ENCODE measurements around the gene ABCC3.

DNA sequence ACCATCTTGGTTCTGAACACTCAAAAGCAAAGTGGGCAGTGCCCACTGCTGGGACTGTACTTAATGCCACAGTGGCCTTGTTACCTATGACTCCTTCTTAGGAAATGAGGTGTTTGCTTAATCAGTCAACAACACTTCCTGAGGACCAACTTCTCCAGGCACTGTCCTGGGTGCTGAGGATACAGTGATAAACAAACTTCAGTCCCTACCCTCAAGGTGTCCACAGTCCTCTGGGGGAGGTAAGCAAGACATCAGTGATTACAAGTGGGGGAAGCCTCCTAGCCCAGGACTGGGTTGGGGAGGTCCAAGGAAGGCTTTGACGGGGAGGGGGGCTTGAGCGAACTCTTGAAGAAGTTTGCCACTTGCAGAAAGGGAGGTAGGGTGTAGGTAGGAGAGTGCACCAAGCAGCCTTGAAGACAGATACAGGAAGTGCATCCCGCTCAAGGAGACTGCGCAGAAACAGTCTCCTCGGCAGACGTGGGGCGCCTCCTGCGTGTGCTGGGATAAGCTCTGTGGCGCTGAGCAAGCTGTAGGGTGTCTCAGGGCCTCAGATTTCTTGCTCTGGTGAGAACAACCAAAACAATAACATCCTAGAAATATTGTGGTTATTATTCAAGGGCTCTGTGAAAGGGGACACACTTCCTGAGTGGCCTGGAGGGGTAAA lies 2.6 kb upstream of the ABCC3 start:
- TF ChIP-seq MAFK (IDR thresholded peaks at IDR 0.05; ENCODE audit: low read length): no peak
- TF ChIP-seq GTF2E2 (tag; IDR thresholded peaks at IDR 0.05): no peak
- TF ChIP-seq, protein P1, sequence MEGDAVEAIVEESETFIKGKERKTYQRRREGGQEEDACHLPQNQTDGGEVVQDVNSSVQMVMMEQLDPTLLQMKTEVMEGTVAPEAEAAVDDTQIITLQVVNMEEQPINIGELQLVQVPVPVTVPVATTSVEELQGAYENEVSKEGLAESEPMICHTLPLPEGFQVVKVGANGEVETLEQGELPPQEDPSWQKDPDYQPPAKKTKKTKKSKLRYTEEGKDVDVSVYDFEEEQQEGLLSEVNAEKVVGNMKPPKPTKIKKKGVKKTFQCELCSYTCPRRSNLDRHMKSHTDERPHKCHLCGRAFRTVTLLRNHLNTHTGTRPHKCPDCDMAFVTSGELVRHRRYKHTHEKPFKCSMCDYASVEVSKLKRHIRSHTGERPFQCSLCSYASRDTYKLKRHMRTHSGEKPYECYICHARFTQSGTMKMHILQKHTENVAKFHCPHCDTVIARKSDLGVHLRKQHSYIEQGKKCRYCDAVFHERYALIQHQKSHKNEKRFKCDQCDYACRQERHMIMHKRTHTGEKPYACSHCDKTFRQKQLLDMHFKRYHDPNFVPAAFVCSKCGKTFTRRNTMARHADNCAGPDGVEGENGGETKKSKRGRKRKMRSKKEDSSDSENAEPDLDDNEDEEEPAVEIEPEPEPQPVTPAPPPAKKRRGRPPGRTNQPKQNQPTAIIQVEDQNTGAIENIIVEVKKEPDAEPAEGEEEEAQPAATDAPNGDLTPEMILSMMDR (IDR thresholded peaks at IDR 0.05 in 2 of 3, conservative IDR thresholded peaks at IDR 0.05 in 1 of 3; ENCODE audit: insufficient read depth in 2 of 3, low read depth in 1 of 3, low read length in 3 of 3): no peak
- TF ChIP-seq, protein P2, sequence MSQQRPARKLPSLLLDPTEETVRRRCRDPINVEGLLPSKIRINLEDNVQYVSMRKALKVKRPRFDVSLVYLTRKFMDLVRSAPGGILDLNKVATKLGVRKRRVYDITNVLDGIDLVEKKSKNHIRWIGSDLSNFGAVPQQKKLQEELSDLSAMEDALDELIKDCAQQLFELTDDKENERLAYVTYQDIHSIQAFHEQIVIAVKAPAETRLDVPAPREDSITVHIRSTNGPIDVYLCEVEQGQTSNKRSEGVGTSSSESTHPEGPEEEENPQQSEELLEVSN (IDR thresholded peaks at IDR 0.05; ENCODE audit: borderline replicate concordance in 1 of 2, extremely low read depth in 1 of 2, insufficient read depth in 1 of 2, insufficient read length in 1 of 2, low read depth in 1 of 2, low read length in 1 of 2, poor library complexity in 1 of 2, severe bottlenecking in 1 of 2): no peak
- no peak for TF ChIP-seq FOXK1 (CRISPR knock-in tag; IDR thresholded peaks at IDR 0.05; ENCODE audit: borderline replicate concordance)
- TF ChIP-seq CREBBP (IDR thresholded peaks at IDR 0.05; ENCODE audit: low read depth, low read length): no peak
